Measurements from ENCODE around the gene ZNF865.
"Not testable (repeated sequence)": the region's sequence is repeated elsewhere in the genome, so short reads cannot be mapped to it uniquely, and the experiment has no call there.

The ZNF865 gene

GRCh38 chr19:55578031-55578760, 27.3 kb upstream of the ZNF865 start:
- no peak overlapping the region for H3K4me3 ChIP-seq (ENCODE audit: low read depth, low read length)
- DNase-seq (ENCODE audit: low read depth) = no peak
- no peak for TF ChIP-seq CTCF (IDR thresholded peaks at IDR 0.05; ENCODE audit: low read depth, low read length, missing control alignments)

DNA sequence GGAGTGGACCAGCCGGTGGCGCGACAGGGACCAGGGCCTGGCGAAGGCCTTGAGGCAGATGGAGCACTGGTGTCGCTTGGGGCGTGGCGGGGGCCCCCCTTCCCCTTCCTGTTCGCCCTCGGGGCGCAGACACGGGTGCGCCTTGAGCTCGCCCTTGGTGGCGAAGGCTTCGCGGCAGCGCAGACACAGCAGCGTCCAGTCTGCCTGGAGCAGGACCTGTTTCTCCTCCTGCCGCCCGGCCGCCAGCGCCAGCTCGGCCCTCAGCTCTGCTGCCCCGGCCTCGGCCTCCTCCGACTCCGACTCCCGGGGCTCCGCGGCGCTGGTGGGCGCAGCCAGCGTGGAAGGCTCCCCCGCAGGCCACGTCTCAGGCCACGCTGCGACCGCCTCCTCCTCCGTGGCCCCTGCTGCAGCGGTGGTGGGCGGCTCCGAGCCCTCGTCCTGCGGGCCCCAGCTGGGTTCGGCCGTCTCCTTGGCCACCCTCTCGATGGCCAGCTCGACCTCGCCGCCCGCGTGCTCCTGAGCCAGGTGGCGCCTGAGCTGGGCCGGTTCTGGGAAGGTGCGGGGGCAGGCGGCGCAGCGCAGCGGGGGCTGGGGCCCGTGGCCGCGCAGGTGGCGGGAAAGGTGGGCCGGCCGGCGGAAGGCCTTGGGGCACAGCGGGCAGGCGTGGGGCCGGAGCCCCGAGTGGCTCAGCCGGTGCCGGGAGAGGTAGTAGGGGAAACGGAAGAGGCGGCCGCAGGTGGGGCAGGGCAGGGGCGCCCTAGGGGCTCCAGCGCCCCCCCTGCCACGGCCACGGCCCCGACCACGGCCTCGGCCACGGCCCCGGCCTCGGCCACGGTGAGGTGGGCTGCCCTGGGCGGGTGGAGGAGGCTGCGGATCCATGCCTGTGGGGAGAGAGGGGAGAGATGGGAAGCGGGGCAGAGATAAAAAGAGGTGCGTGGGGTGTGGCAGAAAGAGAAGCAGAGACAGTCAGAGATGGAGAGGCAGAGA, 26.4 kb upstream of the ZNF865 start:
- TF ChIP-seq CTCF (IDR thresholded peaks at IDR 0.05; ENCODE audit: low read depth, low read length, missing control alignments) = no peak
- DNase-seq (ENCODE audit: low read depth) = no peak
- no peak overlapping the region for H3K4me3 ChIP-seq (ENCODE audit: low read depth, low read length)

DNA sequence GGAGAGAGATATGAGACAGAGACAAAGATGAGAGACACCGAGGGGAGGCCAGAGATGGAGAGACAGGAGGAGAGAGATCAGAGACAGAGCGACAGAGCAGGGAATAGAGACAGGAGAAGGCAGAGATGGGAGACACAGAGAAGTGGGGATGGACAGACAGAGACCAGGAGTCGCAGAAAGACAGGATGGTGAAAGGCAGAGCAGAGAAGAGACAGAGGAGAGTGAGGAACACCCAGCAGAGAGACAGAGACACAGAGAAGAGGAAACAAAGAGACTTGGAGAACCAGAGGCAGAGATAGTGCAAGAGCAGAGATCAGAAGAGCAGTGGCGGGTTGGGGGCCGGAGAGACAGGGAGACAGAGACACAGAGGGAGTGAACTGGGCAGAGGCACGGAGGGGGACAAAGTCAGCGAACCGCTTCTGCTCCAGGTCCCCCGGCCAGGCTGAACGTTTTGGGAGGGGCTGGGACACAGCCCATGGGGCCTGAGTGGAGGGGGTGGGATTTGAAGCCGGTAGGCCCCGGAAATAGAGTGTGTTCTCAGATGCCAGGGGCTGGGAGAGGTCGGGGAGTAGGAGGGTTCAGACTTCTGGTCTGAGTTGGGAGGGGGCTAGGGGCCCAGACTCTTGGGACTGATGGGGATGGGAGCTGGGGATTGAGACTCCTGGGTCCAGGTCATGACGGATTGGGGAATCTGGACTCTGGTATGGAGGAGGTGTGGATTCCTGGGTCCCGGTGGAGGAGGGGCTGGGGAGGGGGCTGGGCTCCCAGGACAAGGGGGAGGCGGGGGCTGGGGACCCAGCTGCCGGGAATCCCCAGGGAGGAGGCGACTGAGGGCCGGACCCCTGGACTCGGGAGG, 25.5 kb upstream of the ZNF865 start:
- H3K4me3 ChIP-seq (ENCODE audit: low read depth, low read length) = peak overlapping the region; percentile 81
- DNase-seq (ENCODE audit: low read depth) = no peak
- no peak for TF ChIP-seq CTCF (IDR thresholded peaks at IDR 0.05; ENCODE audit: low read depth, low read length, missing control alignments)

- H3K4me3 ChIP-seq (ENCODE audit: low read depth, low read length) = peak within 1 kb of the TSS; percentile 81
- TF ChIP-seq CTCF (IDR thresholded peaks at IDR 0.05; ENCODE audit: low read depth, low read length, missing control alignments) = no peak
- peak; percentile 59 for DNase-seq (ENCODE audit: low read depth)
These were observed 24.8 kb upstream of the ZNF865 start, which contains the start of gene ZNF579 for GRCh38 chr19:55580628-55581144. Gene ZNF579, minus strand, starts transcription at chr19:55580848. Its CDS starts 1,209 bp downstream, at chr19:55579639.

DNA sequence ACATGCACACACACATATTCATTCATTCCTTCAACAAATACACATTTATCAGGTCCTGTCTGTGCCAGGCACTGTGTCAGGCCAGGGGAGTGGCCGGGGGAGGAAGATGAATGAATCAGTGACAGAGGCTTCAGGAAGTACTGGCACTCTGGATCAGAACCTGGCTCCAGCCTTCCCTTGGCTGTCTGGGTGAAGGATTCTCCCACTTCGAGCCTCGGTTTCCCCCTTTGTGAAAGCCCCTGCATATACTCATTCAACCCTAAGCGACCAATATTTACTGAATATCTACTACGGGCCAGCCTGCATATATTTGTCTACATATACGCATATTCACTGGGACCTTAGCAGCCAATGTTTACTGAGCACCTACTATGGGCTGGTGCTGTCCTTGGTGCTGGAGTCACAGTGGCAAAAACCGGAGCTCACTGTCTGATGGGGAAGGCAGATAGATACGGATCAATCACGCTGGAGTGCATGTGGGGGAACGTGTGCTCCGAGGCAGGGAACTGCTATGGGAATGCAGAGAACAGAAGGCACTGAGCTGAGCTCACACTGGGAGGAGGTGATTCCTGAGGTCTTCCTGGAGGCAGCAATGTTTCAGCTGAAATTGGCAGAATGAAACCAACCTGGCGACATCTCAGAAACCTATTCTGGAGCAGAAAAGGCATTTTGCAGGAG, 24.2 kb upstream of the ZNF865 start:
- no peak for TF ChIP-seq CTCF (IDR thresholded peaks at IDR 0.05; ENCODE audit: low read depth, low read length, missing control alignments)
- peak overlapping the region; percentile 81 for H3K4me3 ChIP-seq (ENCODE audit: low read depth, low read length)
- no peak for DNase-seq (ENCODE audit: low read depth)

- no peak for DNase-seq (ENCODE audit: low read depth)
- no peak for TF ChIP-seq CTCF (IDR thresholded peaks at IDR 0.05; ENCODE audit: low read depth, low read length, missing control alignments)
These were observed 23.6 kb upstream of the ZNF865 start for GRCh38 chr19:55581823-55582223.

DNA sequence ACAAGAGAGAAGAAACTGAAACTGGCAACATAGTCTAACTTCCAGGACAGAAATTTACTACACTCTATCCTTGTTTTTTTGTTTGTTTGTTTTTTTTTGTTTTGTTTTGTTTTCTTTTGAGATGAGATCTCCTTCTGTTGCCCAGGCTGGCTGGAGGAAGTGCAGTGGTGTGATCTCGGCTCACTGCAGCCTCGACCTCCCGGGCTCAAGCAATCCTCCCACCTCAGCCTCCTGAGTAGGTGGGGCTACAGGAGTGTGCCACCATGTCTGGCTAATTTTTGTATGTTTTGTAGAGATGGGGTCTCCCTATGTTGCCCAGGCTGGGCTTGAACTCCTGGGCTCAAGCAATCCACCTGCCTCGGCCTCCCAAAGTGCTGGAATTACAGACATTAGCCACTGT, 23.2 kb upstream of the ZNF865 start:
- H3K4me3 ChIP-seq (ENCODE audit: low read depth, low read length); DNase-seq (ENCODE audit: low read depth): not testable (repeated sequence)

More at GRCh38 chr19:55581823-55582223, 23.6 kb upstream of the ZNF865 start:
- H3K4me3 ChIP-seq (ENCODE audit: low read depth, low read length) = no peak overlapping the region

- H3K4me3 ChIP-seq (ENCODE audit: low read depth, low read length); DNase-seq (ENCODE audit: low read depth): not testable (repeated sequence)
These were observed 21.6 kb upstream of the ZNF865 start for GRCh38 chr19:55583897-55584296.
